HEK293 (cell line): ENCODE measurements around the gene LRP1B.

Experiments
- CTCF ChIA-PET: fragments of 350-600 bp; formaldehyde crosslinking; extraction: SDS; loops from one replicate; lab custom pipeline; 2021; ENCODE audit warnings: antibody characterized with exemption; lab: Yijun Ruan, JAX
- POLR2A ChIA-PET: fragments of 300-600 bp; formaldehyde crosslinking; extraction: SDS; loops from one replicate; lab custom pipeline; 2020; ENCODE audit warnings: antibody characterized with exemption, inconsistent platforms; lab: Yijun Ruan, JAX
- H3K27ac ChIP-seq: fragments of 200-500 bp; sonication (Bioruptor generic); 2 replicates; pipeline ENCODE4 v1.5.1; 2014; ENCODE audit warnings: low read depth, low read length, control low read depth, inconsistent platforms; ENCODE audit errors: extremely low read depth
- H3K36me3 ChIP-seq, 2 experiments: fragments of 200-500 bp in 1 of 2; sonication (Bioruptor generic) in 1 of 2; 1 replicate in 1 of 2; 2 replicates in 1 of 2; pipeline ENCODE4 v1.5.1; 2014 to 2017; ENCODE audit warnings: inconsistent platforms in 2 of 2, low read length in 2 of 2; ENCODE audit not compliant: control insufficient read depth in 2 of 2, insufficient read depth in 1 of 2
- H3K4me1 ChIP-seq: fragments of 200-500 bp; sonication (Bioruptor generic); 2 replicates; pipeline ENCODE4 v1.5.1; 2014; ENCODE audit warnings: mild to moderate bottlenecking, low read length, inconsistent platforms; ENCODE audit not compliant: control insufficient read depth, insufficient read depth
- H3K4me3 ChIP-seq: 2 replicates; pipeline ENCODE4 v1.5.1; 2011; ENCODE audit warnings: low read depth, mild to moderate bottlenecking, control low read depth, low read length, moderate library complexity
- H3K9me3 ChIP-seq: fragments of 200-500 bp; sonication (Bioruptor generic); 2 replicates; pipeline ENCODE4 v1.5.1; 2014; ENCODE audit warnings: low read depth, low read length, inconsistent platforms; ENCODE audit not compliant: control insufficient read depth, insufficient read depth
- EGR2 ChIP-seq: fragments of 450-650 bp; formaldehyde crosslinking; IDR thresholded peaks from 2 replicates; pipeline ENCODE4 v1.5.1; 2016; ENCODE audit warnings: low read depth, missing biosample characterization, missing genetic modification characterization
- GLI2 ChIP-seq: fragments of 450-650 bp; formaldehyde crosslinking; IDR thresholded peaks from 2 replicates; pipeline ENCODE4; 2017; ENCODE audit warnings: missing biosample characterization, missing genetic modification characterization, low read depth, borderline replicate concordance
- KLF8 ChIP-seq: fragments of 450-650 bp; formaldehyde crosslinking; IDR thresholded peaks from 2 replicates; pipeline ENCODE4 v1.5.1; 2016; ENCODE audit warnings: missing biosample characterization, missing genetic modification characterization
- PRDM2 ChIP-seq: fragments of 450-650 bp; formaldehyde crosslinking; IDR thresholded peaks from 2 replicates; pipeline ENCODE4 v1.5.1; 2016; ENCODE audit warnings: missing biosample characterization, missing genetic modification characterization, borderline replicate concordance
- PRDM4 ChIP-seq: fragments of 450-650 bp; formaldehyde crosslinking; IDR thresholded peaks from 2 replicates; pipeline ENCODE4 v1.5.1; 2017; ENCODE audit warnings: missing biosample characterization, missing genetic modification characterization
- ZFP3 ChIP-seq: fragments of 450-650 bp; formaldehyde crosslinking; IDR thresholded peaks from 2 replicates; pipeline ENCODE4 v1.5.1; 2016; ENCODE audit warnings: low read depth, missing biosample characterization, missing genetic modification characterization
- ZNF138 ChIP-seq: fragments of 450-650 bp; formaldehyde crosslinking; IDR thresholded peaks from 2 replicates; pipeline ENCODE4 v1.5.1; 2016; ENCODE audit warnings: missing biosample characterization, missing genetic modification characterization, borderline replicate concordance
- ZNF19 ChIP-seq: fragments of 450-650 bp; formaldehyde crosslinking; IDR thresholded peaks from 2 replicates; pipeline ENCODE4; 2016; ENCODE audit warnings: missing biosample characterization, missing genetic modification characterization, low read depth
- ZNF391 ChIP-seq: fragments of 450-650 bp; formaldehyde crosslinking; IDR thresholded peaks from 2 replicates; pipeline ENCODE4 v1.5.1; 2016; ENCODE audit warnings: low read depth, missing biosample characterization, missing genetic modification characterization, borderline replicate concordance
- ZNF596 ChIP-seq: fragments of 450-650 bp; IDR thresholded peaks from 2 replicates; pipeline ENCODE4 v1.5.0; 2018; ENCODE audit warnings: missing biosample characterization, mild to moderate bottlenecking, missing genetic modification characterization, moderate library complexity
- ZNF624 ChIP-seq: fragments of 450-650 bp; formaldehyde crosslinking; IDR thresholded peaks from 2 replicates; pipeline ENCODE4 v1.5.1; 2017; ENCODE audit warnings: missing biosample characterization, missing genetic modification characterization
- ZNF677 ChIP-seq: fragments of 450-650 bp; IDR thresholded peaks from 2 replicates; pipeline ENCODE4 v1.5.0; 2018; ENCODE audit warnings: missing biosample characterization, mild to moderate bottlenecking, missing genetic modification characterization, moderate library complexity
- ZNF692 ChIP-seq: fragments of 450-650 bp; formaldehyde crosslinking; IDR thresholded peaks from 2 replicates; pipeline ENCODE4 v1.5.1; 2016; ENCODE audit warnings: missing biosample characterization, missing genetic modification characterization
- ZNF76 ChIP-seq: fragments of 450-650 bp; formaldehyde crosslinking; IDR thresholded peaks from 2 replicates; pipeline ENCODE4; 2016; ENCODE audit warnings: low read depth, missing biosample characterization, missing genetic modification characterization, borderline replicate concordance
- ZNF791 ChIP-seq: fragments of 450-650 bp; formaldehyde crosslinking; IDR thresholded peaks from 2 replicates; pipeline ENCODE4 v1.5.1; 2016; ENCODE audit warnings: missing biosample characterization, missing genetic modification characterization
- ZNF843 ChIP-seq: fragments of 450-650 bp; formaldehyde crosslinking; IDR thresholded peaks from 2 replicates; pipeline ENCODE4 v1.5.1; 2016; ENCODE audit warnings: missing biosample characterization, missing genetic modification characterization
- ZXDB ChIP-seq: fragments of 450-650 bp; formaldehyde crosslinking; IDR thresholded peaks from 2 replicates; pipeline ENCODE4 v1.5.1; 2016; ENCODE audit warnings: missing biosample characterization, missing genetic modification characterization
- TF ChIP-seq, protein P1 (sequence below): fragments of 450-650 bp; formaldehyde crosslinking; IDR thresholded peaks from 2 replicates; pipeline ENCODE4 v1.5.1; 2016; ENCODE audit warnings: missing biosample characterization, missing genetic modification characterization

The LRP1B gene

GRCh38 chr2:140687825-140688224 is 1443.0 kb downstream of the LRP1B start:
- ChIA-PET POLR2A (no interaction called here), CTCF (no interaction called here)
- Histone ChIP-seq H3K4me1 (no peaks in the 10 kb centered on the region), H3K4me3 (no peak overlapping the region), H3K27ac (no peak overlapping the region), H3K9me3 (no peaks in the 10 kb centered on the region), H3K36me3 (no peaks in the 10 kb centered on the region)
- TF ChIP-seq, protein P1, sequence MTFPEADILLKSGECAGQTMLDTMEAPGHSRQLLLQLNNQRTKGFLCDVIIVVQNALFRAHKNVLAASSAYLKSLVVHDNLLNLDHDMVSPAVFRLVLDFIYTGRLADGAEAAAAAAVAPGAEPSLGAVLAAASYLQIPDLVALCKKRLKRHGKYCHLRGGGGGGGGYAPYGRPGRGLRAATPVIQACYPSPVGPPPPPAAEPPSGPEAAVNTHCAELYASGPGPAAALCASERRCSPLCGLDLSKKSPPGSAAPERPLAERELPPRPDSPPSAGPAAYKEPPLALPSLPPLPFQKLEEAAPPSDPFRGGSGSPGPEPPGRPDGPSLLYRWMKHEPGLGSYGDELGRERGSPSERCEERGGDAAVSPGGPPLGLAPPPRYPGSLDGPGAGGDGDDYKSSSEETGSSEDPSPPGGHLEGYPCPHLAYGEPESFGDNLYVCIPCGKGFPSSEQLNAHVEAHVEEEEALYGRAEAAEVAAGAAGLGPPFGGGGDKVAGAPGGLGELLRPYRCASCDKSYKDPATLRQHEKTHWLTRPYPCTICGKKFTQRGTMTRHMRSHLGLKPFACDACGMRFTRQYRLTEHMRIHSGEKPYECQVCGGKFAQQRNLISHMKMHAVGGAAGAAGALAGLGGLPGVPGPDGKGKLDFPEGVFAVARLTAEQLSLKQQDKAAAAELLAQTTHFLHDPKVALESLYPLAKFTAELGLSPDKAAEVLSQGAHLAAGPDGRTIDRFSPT = no peak
- no peak for TF ChIP-seq ZNF791 (tag by site-specific recombination)
- no peak for TF ChIP-seq ZNF19 (tag by site-specific recombination)
- TF ChIP-seq ZNF677 = no peak
- TF ChIP-seq GLI2 = no peak
- no peak for TF ChIP-seq ZNF138
- no peak for TF ChIP-seq ZXDB (tag by site-specific recombination)
- TF ChIP-seq PRDM2 = no peak
- no peak for TF ChIP-seq ZNF596 (tag by site-specific recombination)
- no peak for TF ChIP-seq ZNF391 (tag by site-specific recombination)
- no peak for TF ChIP-seq ZNF76 (tag by site-specific recombination)
- TF ChIP-seq EGR2 (tag by site-specific recombination) = no peak
- TF ChIP-seq ZNF692 (tag by site-specific recombination) = no peak
- TF ChIP-seq ZNF843 = no peak
- TF ChIP-seq ZFP3 (tag by site-specific recombination) = no peak
- TF ChIP-seq ZNF624 = no peak
- no peak for TF ChIP-seq PRDM4 (tag by site-specific recombination)
- TF ChIP-seq KLF8 (tag by site-specific recombination) = no peak
